ENCODE data around the gene ZFAND6. TPM values are rescaled to one million over a fixed set of nuclear protein-coding genes. Genes with fewer than 3 reads are reported as not detected.

Gene ZFAND6
- total RNA-seq, 4 donors from 2014 or later, result 119 to 452 (median 172) TPM

DNA sequence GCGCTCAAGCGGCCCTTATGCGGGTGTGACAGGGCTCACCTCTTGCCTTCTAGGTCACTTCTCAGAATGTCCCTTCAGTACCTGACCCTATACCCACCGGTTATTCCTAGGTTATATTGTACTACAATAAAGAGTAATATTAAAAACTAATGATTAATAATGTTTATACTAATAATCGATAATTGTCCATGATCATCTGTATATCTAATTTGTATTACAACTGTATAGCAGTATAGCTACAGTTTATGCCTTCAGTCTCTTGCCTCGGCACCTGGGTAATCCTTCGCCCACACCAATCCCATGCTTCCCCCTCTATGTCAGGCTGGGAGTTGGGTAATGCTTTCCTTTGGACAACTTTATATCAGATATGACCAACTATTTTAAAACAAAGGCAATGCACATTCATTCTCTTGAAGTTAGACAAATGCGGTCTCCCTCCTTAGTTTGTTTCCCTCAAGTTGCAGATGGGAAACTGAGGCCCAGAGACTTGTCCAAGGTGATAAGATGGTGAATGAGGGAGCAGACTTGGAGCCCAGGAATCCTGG is 96.8 kb downstream of the ZFAND6 start:
- no peak overlapping the region for H3K27ac ChIP-seq
- TF ChIP-seq POLR2A (IDR thresholded peaks at IDR 0.05), result no peak
- TF ChIP-seq, protein P1, sequence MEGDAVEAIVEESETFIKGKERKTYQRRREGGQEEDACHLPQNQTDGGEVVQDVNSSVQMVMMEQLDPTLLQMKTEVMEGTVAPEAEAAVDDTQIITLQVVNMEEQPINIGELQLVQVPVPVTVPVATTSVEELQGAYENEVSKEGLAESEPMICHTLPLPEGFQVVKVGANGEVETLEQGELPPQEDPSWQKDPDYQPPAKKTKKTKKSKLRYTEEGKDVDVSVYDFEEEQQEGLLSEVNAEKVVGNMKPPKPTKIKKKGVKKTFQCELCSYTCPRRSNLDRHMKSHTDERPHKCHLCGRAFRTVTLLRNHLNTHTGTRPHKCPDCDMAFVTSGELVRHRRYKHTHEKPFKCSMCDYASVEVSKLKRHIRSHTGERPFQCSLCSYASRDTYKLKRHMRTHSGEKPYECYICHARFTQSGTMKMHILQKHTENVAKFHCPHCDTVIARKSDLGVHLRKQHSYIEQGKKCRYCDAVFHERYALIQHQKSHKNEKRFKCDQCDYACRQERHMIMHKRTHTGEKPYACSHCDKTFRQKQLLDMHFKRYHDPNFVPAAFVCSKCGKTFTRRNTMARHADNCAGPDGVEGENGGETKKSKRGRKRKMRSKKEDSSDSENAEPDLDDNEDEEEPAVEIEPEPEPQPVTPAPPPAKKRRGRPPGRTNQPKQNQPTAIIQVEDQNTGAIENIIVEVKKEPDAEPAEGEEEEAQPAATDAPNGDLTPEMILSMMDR (IDR thresholded peaks at IDR 0.05), result no peak
- H3K9me3 ChIP-seq, result no peaks in the 10 kb centered on the region
- H3K4me1 ChIP-seq, result peaks cover 0 to 3% of the 10 kb centered on the region in 2 donors
- no peaks in the 10 kb centered on the region for H3K27me3 ChIP-seq
- H3K4me3 ChIP-seq, result no peak overlapping the region
- intact Hi-C loops (cut with DNase I; ENCODE audit: low total_unique reads), result no loop called here
- DNase-seq, result no peak
- no peaks in the 10 kb centered on the region for H3K36me3 ChIP-seq

DNA sequence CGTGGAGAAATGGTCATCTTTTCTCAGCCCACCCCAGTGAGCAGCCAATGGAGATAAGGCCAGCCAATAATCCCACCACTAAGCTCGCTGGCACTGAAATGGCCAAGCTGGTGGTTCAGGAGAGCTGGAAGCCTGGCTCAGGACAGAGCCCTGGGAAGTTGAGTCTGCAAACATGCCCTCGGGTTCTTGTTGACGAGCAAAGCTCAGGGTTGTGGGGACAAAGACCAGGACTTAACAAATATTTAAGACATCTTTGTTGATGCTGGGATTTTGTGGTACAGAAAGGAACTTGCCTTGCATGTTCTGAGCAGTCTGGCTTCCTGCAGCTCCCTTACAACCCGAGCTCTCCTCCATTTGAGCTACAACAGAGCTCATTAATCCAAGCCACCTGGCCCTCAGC is 97.7 kb downstream of the ZFAND6 start:
- Histone ChIP-seq H3K27ac (no peak overlapping the region), H3K4me1 (peaks cover 0 to 3% of the 10 kb centered on the region in 2 donors), H3K9me3 (no peaks in the 10 kb centered on the region), H3K36me3 (no peaks in the 10 kb centered on the region), H3K27me3 (no peaks in the 10 kb centered on the region), H3K4me3 (no peak overlapping the region)
- intact Hi-C loops (cut with DNase I; ENCODE audit: low total_unique reads), result no loop called here
- DNase-seq, result no peak
- TF ChIP-seq, protein P1 (IDR thresholded peaks at IDR 0.05), result no peak
- TF ChIP-seq POLR2A (IDR thresholded peaks at IDR 0.05), result no peak

DNA sequence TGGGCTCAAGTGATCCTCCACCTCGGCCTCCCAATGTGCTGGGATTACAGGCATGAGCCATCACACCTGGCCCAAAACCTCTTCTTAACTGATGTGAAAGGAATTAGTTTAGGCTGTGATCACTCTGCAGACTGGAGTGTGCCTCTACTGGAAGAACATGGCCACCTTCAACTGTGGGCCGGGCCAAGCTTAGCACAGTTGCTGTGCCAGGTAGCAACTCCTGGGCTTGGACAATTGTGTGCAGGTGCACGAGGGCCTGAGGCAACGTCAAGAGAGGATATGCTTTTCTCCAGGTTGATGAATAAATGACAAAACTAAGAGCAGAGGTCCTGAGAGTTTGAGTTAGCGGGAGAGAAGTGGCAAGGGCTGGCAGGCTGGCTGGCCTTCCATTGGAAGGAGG is 99.8 kb downstream of the ZFAND6 start:
- no peak overlapping the region for H3K27ac ChIP-seq
- TF ChIP-seq, protein P1 (IDR thresholded peaks at IDR 0.05), result no peak
- TF ChIP-seq POLR2A (IDR thresholded peaks at IDR 0.05), result no peak
- H3K36me3 ChIP-seq, result no peaks in the 10 kb centered on the region
- no peaks in the 10 kb centered on the region for H3K9me3 ChIP-seq
- no peaks in the 10 kb centered on the region for H3K27me3 ChIP-seq
- DNase-seq, result no peak
- H3K4me1 ChIP-seq, result no peaks in the 10 kb centered on the region
- no peak overlapping the region for H3K4me3 ChIP-seq
- intact Hi-C loops (cut with DNase I; ENCODE audit: low total_unique reads), result no loop called here

DNA sequence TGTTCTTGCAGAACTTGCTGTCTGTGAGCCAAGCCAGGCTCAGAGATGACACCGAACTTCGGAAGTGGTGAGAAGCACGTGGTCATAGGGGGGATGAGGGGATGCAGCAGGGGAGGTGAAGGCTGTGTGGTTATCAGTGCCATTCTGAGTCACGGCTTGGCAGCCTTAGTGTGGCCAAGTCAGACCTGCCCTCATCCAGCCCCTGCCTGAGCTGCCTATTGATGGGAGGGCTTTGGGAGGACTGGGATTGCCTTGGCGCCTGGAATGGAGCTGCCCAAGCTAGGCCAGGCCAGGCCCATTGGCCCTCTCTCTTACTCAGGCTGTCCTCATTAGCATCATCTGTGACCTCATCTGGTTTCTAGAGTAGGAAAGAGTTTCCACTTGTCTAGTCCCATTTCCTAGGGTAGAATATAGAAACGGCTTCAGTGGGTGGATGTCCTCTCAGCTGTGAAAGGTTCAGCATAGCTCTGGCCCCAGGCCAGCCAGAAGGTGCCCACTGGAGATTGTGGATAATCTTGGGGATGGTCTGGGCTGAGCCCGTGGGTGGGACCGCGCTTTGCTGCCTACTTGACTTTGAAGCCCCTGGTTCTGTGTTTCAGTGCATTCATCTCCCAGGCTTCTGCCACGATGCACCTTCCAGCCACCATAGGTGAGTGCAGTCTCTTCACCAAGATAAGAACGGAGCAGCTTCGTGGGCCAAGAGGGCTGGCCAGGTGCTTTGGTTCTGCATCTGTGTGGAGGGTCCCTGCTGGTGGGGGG is 100.5 kb downstream of the ZFAND6 start:
- no peak for DNase-seq
- intact Hi-C loops (cut with DNase I; ENCODE audit: low total_unique reads), result no loop called here

More for the DNA sequence above, 100.5 kb downstream of the ZFAND6 start:
- Histone ChIP-seq H3K9me3 (no peaks in the 10 kb centered on the region), H3K36me3 (no peaks in the 10 kb centered on the region), H3K4me1 (no peaks in the 10 kb centered on the region), H3K4me3 (no peak overlapping the region), H3K27me3 (no peaks in the 10 kb centered on the region), H3K27ac (no peak overlapping the region)
- TF ChIP-seq, protein P1 (IDR thresholded peaks at IDR 0.05), result no peak
- no peak for TF ChIP-seq POLR2A (IDR thresholded peaks at IDR 0.05)
